Neutrophil (primary cell): Measurements from ENCODE around the gene CEPT1.
A peak's percentile ranks its signal among the peaks of the same experiment; 100 is the strongest.

Source experiments
- H3K27ac ChIP-seq: fragments of 200-600 bp; sonication (generic); 2 replicates; pipeline ENCODE4 v1.5.1; 2016; ENCODE audit warnings: mild to moderate bottlenecking, moderate library complexity
- H3K27me3 ChIP-seq: fragments of 200-600 bp; sonication (generic); 2 replicates; pipeline ENCODE4 v1.6.0; 2016; ENCODE audit warnings: mild to moderate bottlenecking
- H3K36me3 ChIP-seq: fragments of 200-600 bp; sonication (generic); 2 replicates; pipeline ENCODE4 v1.5.1; 2017
- H3K4me1 ChIP-seq, 2 experiments: fragments of 200-600 bp in 1 of 2; sonication (generic) in 1 of 2; 1 replicate in 1 of 2; 2 replicates in 1 of 2; pipeline versions ENCODE4 v1.5.1 to v1.6.1; 2013 to 2016; ENCODE audit warnings: low read depth in 1 of 2, low read length in 1 of 2, mild to moderate bottlenecking in 1 of 2, moderate library complexity in 1 of 2; ENCODE audit not compliant: control insufficient read depth in 1 of 2, insufficient read depth in 1 of 2
- H3K4me3 ChIP-seq, 2 experiments: fragments of 200-600 bp in 1 of 2; sonication (generic) in 1 of 2; 1 replicate in 1 of 2; 2 replicates in 1 of 2; pipeline ENCODE4 v1.5.1; 2013 to 2016; ENCODE audit warnings: low read depth in 1 of 2, low read length in 1 of 2, mild to moderate bottlenecking in 1 of 2, moderate library complexity in 1 of 2
- H3K9me3 ChIP-seq: fragments of 200-600 bp; sonication (generic); 2 replicates; pipeline ENCODE4 v1.5.1; 2016
- CTCF ChIP-seq: fragments of 200-600 bp; sonication (generic); IDR thresholded peaks from 2 replicates; pipeline ENCODE4 v1.5.1; 2016; ENCODE audit warnings: antibody characterized with exemption

CEPT1 gene

GRCh38 chr1:111129376-111129775 lies 10.6 kb upstream of the CEPT1 start:
- H3K36me3 ChIP-seq: peaks cover 42% of the 10 kb centered on the region
- peak overlapping the region; percentile 59 for H3K27ac ChIP-seq
- no peak for TF ChIP-seq CTCF
- no peaks in the 10 kb centered on the region for H3K27me3 ChIP-seq
- no peaks in the 10 kb centered on the region for H3K9me3 ChIP-seq
- no peak overlapping the region for H3K4me3 ChIP-seq
- H3K4me1 ChIP-seq: peaks cover 14 to 17% of the 10 kb centered on the region in 2 experiments

GRCh38 chr1:111131693-111132092 lies 8.3 kb upstream of the CEPT1 start:
- Histone ChIP-seq H3K27ac (no peak overlapping the region), H3K4me3 (no peak overlapping the region), H3K4me1 (peaks cover 14 to 17% of the 10 kb centered on the region in 2 experiments), H3K27me3 (no peaks in the 10 kb centered on the region), H3K36me3 (peaks cover 34% of the 10 kb centered on the region), H3K9me3 (no peaks in the 10 kb centered on the region)
- TF ChIP-seq CTCF: no peak

GRCh38 chr1:111133866-111134265 lies 6.2 kb upstream of the CEPT1 start:
- H3K9me3 ChIP-seq: no peaks in the 10 kb centered on the region
- no peak for TF ChIP-seq CTCF
- H3K4me1 ChIP-seq: peaks cover 5 to 11% of the 10 kb centered on the region in 2 experiments
- no peaks in the 10 kb centered on the region for H3K27me3 ChIP-seq
- peaks cover 36% of the 10 kb centered on the region for H3K36me3 ChIP-seq
- H3K4me3 ChIP-seq: no peak overlapping the region
- H3K27ac ChIP-seq: no peak overlapping the region

GRCh38 chr1:111139324-111139955 lies 583 bp upstream of the CEPT1 start:
- Histone ChIP-seq H3K27ac (peak overlapping the region; percentile 89), H3K36me3 (peaks cover 22% of the 10 kb centered on the region), H3K27me3 (no peaks in the 10 kb centered on the region), H3K9me3 (no peaks in the 10 kb centered on the region), H3K4me3 (peak overlapping the region; percentile 96), H3K4me1 (peaks cover 24% of the 10 kb centered on the region in 2 experiments)
- no peak for TF ChIP-seq CTCF

- H3K36me3 ChIP-seq: peaks cover 20% of the 10 kb centered on the region
- H3K27me3 ChIP-seq: no peaks in the 10 kb centered on the region
- H3K27ac ChIP-seq: peak overlapping the region; percentile 89
- H3K4me3 ChIP-seq: peak overlapping the region; percentile 96
- peaks cover 24% of the 10 kb centered on the region in 2 experiments for H3K4me1 ChIP-seq
- no peak for TF ChIP-seq CTCF
- H3K9me3 ChIP-seq: no peaks in the 10 kb centered on the region
Observed at GRCh38 chr1:111140680-111140967, 601 bp downstream of the CEPT1 start.
